NCI-H345 treated with DMSO at 0.1 percent for 48 hours (cell line): Measurements from ENCODE around the gene LTB4R.

Experiments
- DNase-seq: peaks from one replicate; lab custom pipeline; 2025; ENCODE audit not compliant: unreplicated experiment; lab: John Stamatoyannopoulos, UW

LTB4R gene

GRCh38 chr14:24299255-24300191, 11.8 kb upstream of the LTB4R start, which contains the start of the genes DHRS1 and NOP9:
Gene DHRS1, minus strand, starts transcription at chr14:24299780. Its CDS starts 674 bp downstream, at chr14:24299106.
Gene NOP9, plus strand, starts transcription at chr14:24299850. Its CDS starts 105 bp downstream, at chr14:24299955.
- DNase-seq: peak; percentile 59

GRCh38 chr14:24300326-24300980, 10.8 kb upstream of the LTB4R start:
- no peak for DNase-seq

GRCh38 chr14:24304019-24304387, 7.3 kb upstream of the LTB4R start:
- no peak for DNase-seq

- DNase-seq: no peak
These were observed 4.1 kb upstream of the LTB4R start for GRCh38 chr14:24307156-24307574.

GRCh38 chr14:24307575-24308341, 3.5 kb upstream of the LTB4R start, which contains the start of gene CIDEB:
Gene CIDEB, minus strand, starts transcription at chr14:24307977. Its CDS starts 119 bp downstream, at chr14:24307858.
- DNase-seq: peak; percentile 21

GRCh38 chr14:24308342-24309124, 2.8 kb upstream of the LTB4R start:
- no peak for DNase-seq

- no peak for DNase-seq
These were observed 1.6 kb upstream of the LTB4R start, which contains the start of gene LTB4R2 for GRCh38 chr14:24309538-24310264. Gene LTB4R2, plus strand, starts transcription at chr14:24310140. Its CDS starts 525 bp downstream, at chr14:24310665.

GRCh38 chr14:24310265-24310645, 1.0 kb upstream of the LTB4R start:
- DNase-seq: no peak

GRCh38 chr14:24311837-24312615, 724 bp downstream of the LTB4R start:
- DNase-seq: no peak

- no peak for DNase-seq
These were observed 1.6 kb downstream of the LTB4R start for GRCh38 chr14:24312736-24313507.

GRCh38 chr14:24313913-24314312, 2.6 kb downstream of the LTB4R start:
- DNase-seq: no peak

GRCh38 chr14:24314377-24315193, 3.3 kb downstream of the LTB4R start:
- DNase-seq: no peak

GRCh38 chr14:24315243-24315806, 4.0 kb downstream of the LTB4R start:
- no peak for DNase-seq

GRCh38 chr14:24315807-24316596, 4.7 kb downstream of the LTB4R start:
- no peak for DNase-seq

GRCh38 chr14:24316597-24316950, 5.3 kb downstream of the LTB4R start:
- DNase-seq: no peak
